Measurements from ENCODE around the gene SLC29A2.
A peak's percentile ranks its signal among the peaks of the same experiment; 100 is the strongest.

The SLC29A2 gene

DNA sequence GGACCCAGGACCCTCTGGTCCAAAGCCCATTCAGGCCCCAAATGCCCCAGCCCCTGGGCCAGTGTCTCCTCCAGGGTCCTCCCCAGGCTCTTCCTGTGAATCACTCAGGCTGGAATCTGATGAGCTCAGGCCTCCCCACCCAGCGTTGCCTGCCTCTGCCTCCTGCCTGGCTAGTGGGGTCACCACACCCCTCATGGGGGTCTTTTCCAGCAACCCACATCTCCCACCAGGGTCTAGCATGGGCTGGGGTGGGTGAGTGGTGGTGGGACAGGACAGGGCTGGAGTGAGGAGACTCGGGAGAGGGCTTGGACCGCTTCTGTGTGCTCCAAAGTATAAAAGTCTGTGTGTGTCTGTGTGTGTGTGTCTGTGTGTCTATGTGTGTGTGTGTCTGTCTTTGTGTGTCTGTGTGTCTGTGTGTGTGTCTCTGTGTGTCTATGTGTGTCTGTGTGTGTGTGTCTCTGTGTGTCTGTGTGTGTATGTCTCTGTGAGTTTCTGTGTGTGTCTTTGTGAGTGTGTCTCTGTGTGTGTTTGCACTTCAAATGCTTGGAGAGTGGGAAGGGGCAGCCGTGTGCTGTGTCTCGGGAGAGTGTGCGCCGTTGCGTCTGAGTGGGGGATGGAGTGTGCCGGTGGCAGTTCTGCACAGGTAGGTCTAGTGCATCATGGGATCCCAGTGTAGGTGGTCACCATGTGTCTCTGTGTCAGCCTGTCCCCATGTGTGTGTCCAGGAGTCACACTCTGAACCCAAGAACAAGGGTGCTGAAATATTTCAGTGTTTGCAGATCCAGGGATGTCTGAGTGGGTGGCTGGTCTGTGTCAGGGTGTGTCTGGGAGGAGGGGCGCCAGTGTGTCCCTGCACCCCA lies 44.2 kb downstream of the SLC29A2 start:
- intact Hi-C loops (cut with DNase I; ENCODE audit: low total_unique reads) = loop anchor here (1.0 kb wide), 1 partner anchor 17 kb away; no protein-coding TSS in a partner anchor
- no peak for DNase-seq
- peak overlapping the region; percentile 2 to 28 for H3K27ac ChIP-seq

DNA sequence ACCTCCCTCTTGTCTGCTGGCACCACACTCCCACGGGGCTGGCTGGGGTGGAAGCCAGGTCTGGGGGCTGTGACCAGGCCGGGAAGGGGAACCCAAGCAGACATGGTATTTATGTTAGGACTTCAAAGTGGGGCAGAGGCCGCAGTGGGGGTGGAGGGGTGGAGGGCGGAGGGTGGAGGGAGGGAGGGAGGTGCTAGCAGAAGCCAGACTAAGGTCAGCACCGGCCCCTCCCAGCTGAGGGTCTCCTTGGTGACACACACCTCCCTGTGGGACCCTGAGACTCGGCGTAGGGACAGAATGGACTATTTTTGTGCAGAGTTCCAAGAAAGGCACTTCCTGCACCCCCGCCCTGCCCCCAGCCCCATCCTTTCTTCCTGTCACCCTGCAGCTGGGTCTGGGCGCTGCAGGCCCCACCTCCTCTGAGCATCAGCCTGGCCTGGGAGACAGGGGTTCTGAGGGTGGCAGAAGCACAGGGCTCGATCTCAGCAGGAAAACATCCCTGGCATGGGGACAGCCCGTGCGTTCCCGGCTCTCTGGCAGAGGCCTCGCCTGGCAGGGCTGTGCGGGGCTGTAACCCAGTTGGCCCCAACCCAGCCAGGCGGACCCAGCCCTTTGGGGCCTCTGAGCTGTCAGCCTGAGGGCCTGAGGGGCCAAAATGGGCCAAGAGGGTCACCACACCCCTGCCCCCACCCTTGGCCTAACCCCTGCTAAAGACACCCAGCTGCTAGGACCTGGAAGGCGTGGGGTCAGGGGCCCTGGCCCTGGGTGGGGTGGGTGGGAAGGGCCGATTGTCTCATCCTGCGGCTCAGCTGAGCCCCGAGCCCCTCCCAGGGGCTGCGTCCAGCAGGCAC lies 45.1 kb downstream of the SLC29A2 start:
- Histone ChIP-seq H3K27me3 (peaks cover 0 to 4% of the 10 kb centered on the region in 2 donors), H3K4me1 (peaks cover 0 to 27% (median 17%) of the 10 kb centered on the region in 4 donors), H3K27ac (peak overlapping the region; percentile 2 to 28), H3K4me3 (no peak overlapping the region), H3K36me3 (no peaks in the 10 kb centered on the region), H3K9me3 (no peaks in the 10 kb centered on the region)
- DNase-seq = no peak
- TF ChIP-seq, protein P1, sequence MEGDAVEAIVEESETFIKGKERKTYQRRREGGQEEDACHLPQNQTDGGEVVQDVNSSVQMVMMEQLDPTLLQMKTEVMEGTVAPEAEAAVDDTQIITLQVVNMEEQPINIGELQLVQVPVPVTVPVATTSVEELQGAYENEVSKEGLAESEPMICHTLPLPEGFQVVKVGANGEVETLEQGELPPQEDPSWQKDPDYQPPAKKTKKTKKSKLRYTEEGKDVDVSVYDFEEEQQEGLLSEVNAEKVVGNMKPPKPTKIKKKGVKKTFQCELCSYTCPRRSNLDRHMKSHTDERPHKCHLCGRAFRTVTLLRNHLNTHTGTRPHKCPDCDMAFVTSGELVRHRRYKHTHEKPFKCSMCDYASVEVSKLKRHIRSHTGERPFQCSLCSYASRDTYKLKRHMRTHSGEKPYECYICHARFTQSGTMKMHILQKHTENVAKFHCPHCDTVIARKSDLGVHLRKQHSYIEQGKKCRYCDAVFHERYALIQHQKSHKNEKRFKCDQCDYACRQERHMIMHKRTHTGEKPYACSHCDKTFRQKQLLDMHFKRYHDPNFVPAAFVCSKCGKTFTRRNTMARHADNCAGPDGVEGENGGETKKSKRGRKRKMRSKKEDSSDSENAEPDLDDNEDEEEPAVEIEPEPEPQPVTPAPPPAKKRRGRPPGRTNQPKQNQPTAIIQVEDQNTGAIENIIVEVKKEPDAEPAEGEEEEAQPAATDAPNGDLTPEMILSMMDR (IDR thresholded peaks at IDR 0.05) = no peak
- intact Hi-C loops (cut with DNase I; ENCODE audit: low total_unique reads) = no loop called here

More for the DNA sequence above, 44.2 kb downstream of the SLC29A2 start:
- Histone ChIP-seq H3K36me3 (peaks cover 0 to 9% (median 1%) of the 10 kb centered on the region in 3 donors), H3K27me3 (peaks cover 0 to 4% of the 10 kb centered on the region in 2 donors), H3K9me3 (no peaks in the 10 kb centered on the region), H3K4me1 (peaks cover 0 to 27% (median 17%) of the 10 kb centered on the region in 4 donors), H3K4me3 (no peak overlapping the region)
- TF ChIP-seq, protein P1 (IDR thresholded peaks at IDR 0.05) = no peak

DNA sequence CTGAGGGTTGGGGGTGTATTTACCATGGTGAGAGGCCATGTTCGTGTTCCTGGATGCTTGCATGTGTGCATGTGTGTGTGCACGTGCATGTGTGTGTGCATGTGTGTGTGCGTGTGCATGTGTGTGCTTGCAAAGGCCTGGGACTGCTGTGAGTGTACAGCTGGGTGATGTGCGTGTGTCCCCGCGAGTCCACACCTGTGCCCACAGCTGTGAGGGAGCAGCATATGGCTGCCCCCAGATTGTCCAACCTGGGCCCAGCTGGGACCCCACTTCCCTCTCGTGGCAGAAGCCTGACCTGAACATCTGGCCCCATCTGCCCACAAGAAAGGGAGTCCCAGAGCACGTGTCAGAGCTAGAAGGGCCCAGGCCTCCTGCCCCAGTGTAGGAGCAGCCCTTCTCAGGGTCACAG lies 46.3 kb downstream of the SLC29A2 start:
- no peak for DNase-seq
- Histone ChIP-seq H3K4me3 (no peak overlapping the region), H3K9me3 (no peaks in the 10 kb centered on the region), H3K27me3 (peaks cover 0 to 4% of the 10 kb centered on the region in 2 donors), H3K27ac (no peak overlapping the region), H3K4me1 (peaks cover 0 to 27% (median 17%) of the 10 kb centered on the region in 4 donors), H3K36me3 (no peaks in the 10 kb centered on the region)
- intact Hi-C loops (cut with DNase I; ENCODE audit: low total_unique reads) = no loop called here
- TF ChIP-seq, protein P1 (IDR thresholded peaks at IDR 0.05) = no peak

DNA sequence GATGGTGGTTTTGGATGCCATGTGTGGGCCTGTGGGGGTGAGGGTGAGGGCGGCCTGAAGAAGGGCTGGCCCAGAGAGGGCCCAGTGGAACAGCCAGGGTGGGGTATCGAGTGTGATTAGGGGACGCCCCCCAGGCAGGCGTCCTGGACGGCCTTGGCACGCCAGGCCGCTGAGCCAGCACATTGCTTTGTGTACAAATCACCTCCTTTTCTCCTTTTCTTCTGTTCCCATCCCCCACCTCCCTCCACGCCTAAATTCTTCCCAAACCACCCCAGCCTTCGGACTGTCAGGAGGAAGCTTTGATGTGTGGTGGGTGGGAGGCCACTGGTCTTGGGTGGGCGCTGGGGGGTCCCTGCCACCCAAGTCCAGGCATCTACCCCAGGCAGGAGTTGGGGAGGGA lies 46.9 kb downstream of the SLC29A2 start:
- Histone ChIP-seq H3K4me3 (no peak overlapping the region), H3K27ac (no peak overlapping the region), H3K9me3 (no peaks in the 10 kb centered on the region), H3K4me1 (peaks cover 0 to 27% (median 17%) of the 10 kb centered on the region in 4 donors), H3K36me3 (no peaks in the 10 kb centered on the region), H3K27me3 (peaks cover 0 to 4% of the 10 kb centered on the region in 2 donors)
- TF ChIP-seq, protein P1 (IDR thresholded peaks at IDR 0.05) = no peak
- DNase-seq = no peak
- intact Hi-C loops (cut with DNase I; ENCODE audit: low total_unique reads) = no loop called here

DNA sequence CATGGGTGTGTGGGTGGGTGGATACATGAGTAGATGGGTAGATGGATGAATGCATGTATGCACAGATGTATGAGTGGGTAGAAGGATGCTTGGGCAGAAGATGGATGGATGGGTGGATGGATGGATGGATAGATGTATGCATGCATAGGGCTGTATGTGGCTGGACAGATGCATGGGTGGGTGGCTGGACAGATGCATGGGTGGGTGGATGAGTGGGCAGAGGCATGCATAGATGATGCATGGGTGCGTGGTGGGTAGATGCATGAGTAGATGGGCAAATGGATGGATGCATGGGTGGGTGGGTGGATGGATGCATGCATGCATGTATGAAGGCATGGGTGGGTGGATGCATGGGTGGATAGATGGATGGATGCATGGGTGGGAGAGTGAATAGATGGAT lies 47.9 kb downstream of the SLC29A2 start:
- DNase-seq = no peak
- H3K4me1 ChIP-seq = peaks cover 0 to 24% (median 17%) of the 10 kb centered on the region in 4 donors
- no peak overlapping the region for H3K27ac ChIP-seq
- H3K36me3 ChIP-seq = no peaks in the 10 kb centered on the region
- intact Hi-C loops (cut with DNase I; ENCODE audit: low total_unique reads) = no loop called here
- TF ChIP-seq, protein P1 (IDR thresholded peaks at IDR 0.05) = no peak
- H3K27me3 ChIP-seq = peaks cover 0 to 4% of the 10 kb centered on the region in 2 donors
- no peak overlapping the region for H3K4me3 ChIP-seq
- no peaks in the 10 kb centered on the region for H3K9me3 ChIP-seq

All from tibial artery (tissue), 4 donors.